Activated CD4-positive, CD25-positive, alpha-beta regulatory T cell treated with anti-CD3 and anti-CD28 coated beads, Interleukin-2, amount 50 U/mL, for 24 hours (primary cell): ENCODE measurements around the gene IVD.
A peak's percentile ranks its signal among the peaks of the same experiment; 100 is the strongest.

Experiments used
- ATAC-seq, 2 donors: fragments of 150-1000 bp; cut with Tn5 transposase; one replicate each; pipeline ENCODE4 v1.10.0; 2021; ENCODE audit warnings: mild to moderate bottlenecking in 1 of 2, moderate library complexity in 1 of 2

Gene IVD

DNA sequence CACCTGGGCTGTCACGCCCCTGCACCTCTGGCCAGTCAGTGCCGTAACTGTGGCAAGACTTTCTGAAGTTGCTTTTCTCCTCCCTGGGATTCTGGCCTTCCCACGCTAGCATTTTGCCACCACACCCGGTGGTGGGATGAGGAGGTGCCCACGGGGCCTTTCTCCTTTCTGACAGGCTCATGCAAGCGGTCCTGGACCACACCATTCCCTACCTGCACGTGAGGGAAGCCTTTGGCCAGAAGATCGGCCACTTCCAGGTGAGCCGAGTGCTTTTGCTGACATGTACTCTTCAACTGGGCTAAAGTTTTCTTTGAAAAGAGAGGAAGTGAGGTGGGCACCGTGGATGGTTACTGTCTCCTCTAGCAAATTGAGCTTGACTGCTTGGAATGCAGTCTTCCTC, 9.6 kb downstream of the IVD start:
- ATAC-seq: no peak

DNA sequence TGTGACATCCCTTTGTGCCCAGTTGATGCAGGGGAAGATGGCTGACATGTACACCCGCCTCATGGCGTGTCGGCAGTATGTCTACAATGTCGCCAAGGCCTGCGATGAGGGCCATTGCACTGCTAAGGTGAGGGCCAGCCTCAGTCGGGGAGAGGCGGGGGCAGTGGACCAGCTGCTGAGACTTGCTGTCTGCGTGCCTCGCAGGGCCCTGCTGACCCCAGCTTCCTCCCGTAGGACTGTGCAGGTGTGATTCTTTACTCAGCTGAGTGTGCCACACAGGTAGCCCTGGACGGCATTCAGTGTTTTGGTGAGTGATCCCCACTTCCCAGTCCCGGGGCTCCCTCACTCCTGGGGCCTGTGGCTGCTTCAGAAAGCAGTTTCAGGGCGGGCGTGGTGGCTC, 10.5 kb downstream of the IVD start:
- no peak for ATAC-seq

DNA sequence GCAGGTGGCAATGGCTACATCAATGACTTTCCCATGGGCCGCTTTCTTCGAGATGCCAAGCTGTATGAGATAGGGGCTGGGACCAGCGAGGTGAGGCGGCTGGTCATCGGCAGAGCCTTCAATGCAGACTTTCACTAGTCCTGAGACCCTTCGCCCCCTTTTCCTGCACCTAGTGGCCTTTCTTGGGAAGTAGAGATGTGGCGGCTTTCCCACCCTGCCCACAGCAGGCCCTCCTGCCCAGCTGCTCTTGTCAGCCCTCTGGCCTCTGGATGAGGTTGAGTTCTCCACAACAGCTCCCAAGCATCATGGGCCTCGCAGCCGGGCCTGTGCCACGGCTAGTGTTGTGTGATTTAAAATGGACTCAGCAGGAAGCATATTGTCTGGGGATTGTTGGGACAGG, 12.5 kb downstream of the IVD start:
- ATAC-seq: no peak

DNA sequence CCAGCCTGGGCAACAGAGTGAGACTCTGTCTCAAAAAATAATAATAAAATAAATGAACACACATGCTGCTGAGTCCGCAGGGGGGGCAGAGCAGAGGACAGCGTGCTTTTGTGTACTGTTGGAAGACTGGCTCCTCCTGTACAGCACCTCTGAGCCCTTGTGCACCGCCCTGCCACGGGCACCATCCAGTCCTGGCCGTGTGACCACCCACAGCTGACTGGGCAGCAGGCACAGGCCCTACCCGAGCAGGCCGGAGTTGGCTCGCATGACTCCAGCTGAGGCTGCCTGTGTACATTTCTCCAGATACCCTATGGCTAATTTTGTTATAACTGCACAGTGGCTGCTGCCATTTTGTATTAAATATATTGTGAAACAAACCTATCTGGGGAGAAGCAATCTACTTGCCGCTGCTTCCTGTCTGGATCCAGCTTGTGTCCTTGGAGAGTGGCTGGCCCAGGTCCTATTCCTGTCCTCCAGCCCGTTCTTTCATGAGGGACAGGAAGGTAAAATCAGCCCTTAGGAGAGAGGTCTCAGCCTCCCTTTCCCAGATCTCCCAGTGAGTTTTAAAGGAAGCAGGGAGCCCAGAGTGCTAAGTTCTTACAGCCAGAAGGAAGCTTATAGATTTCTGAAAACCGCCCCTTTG, 14.6 kb downstream of the IVD start:
- ATAC-seq: no peak

DNA sequence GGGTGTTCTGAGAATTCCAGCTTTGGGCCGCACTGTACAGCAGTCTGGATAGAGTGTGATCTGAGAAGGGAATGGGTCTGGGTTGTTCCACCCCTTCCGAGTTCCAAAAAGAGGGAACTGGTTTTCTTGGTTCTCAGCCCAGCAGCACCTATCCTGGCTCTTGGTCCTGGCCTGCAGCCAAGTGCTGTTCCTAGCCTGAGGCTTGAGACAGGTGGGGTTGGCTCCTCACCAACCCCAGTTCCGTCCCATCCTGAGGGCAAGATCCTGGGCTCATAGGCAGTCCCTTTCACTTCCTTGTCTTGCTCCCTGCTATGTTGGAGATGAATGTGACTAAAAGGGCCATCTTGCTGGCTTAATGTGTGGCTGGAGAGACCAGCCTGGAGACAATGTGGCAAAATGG, 15.2 kb downstream of the IVD start:
- ATAC-seq: no peak

DNA sequence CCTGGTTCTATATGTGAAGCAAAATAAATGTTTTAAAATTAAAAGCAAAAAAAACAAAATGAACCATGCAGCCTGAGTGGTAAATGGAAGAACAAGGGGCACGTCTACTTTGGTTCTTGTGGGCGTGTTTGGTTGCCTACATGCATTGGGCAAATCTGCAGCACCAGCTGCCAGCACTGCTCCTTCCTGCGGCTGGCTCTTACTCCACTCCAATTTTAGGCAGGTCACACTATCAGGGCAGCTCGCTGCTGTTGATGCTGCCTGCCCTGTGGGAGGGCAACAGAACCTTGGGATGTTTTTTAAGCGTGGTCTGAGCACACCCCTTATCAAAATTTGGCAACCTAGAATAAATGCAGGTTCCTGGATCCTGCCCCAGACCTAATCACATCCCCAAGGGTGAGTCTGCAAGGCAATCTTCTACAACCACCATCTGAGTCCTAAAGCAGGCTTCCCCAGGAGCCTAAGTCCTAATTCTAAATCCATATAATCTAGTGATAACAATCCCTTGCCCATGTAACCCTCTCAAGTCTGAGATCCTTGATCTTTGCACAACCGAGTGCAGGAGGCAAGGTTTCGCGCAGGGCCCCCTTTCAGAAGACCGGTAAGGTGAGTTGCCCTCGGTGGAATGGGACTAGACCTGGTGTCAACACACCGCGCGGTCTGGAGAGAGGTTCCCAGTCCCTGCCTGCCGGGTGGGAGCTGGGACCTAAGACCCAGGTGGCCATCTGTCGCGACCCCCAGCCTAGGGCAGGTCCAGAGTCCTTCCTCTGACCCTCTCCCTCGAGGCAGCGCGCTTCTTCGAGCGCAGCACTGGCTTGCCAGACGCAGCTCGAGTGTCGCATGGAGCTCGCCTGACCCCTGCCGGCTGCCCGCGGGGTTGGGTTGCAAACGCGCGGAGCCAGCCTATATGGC, 15.9 kb downstream of the IVD start:
- ATAC-seq: peak; percentile 93 to 97

DNA sequence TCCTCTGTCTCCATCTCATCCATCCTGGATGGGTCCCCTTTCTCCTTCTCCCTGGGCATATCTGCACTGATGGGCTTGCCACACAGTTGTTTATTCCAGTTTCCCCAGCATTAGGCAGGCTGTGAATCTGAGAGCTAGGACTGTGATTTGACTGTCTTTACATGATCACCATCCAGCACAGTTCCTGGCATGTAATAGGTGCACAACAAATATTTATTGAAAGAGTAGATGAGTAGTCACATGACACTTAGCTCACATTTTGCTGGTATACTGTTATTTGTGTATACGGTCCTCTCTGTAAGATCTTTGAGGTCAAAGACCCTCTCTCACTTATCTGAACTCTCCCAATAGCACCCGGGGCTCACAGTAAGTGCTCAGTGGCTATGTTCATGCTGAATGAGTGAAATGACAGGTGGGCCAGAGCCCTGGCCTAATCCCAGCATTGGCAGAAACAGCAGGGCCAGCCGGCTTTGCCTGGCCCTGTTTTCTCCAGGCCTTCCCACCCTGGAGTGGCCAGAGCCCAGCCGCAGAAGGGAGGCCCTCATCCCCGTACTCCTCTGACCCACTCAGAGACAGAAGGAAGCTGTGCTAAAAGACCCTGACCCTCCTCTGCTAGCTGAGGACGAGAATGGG, 19.0 kb downstream of the IVD start:
- no peak for ATAC-seq

DNA sequence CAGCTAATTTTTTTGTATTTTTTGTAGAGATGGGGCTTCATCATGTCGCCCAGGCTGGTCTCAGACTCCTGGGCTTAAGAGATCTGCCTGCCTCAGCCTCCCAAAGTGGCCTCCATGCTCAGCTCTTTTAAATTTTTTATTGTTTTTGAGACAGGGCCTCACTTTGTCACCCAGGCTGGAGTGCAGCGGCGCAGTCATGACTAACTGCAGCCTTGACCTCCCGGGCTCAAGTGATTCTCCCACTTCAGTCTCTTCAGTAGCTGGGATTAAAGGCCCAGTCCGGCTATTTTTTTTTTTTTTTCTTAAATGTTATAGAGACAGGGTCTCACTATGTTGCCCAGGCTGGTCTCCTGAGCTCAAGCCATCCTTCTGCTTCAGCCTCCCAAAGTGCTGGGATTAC, 20.1 kb downstream of the IVD start:
- ATAC-seq: no peak

DNA sequence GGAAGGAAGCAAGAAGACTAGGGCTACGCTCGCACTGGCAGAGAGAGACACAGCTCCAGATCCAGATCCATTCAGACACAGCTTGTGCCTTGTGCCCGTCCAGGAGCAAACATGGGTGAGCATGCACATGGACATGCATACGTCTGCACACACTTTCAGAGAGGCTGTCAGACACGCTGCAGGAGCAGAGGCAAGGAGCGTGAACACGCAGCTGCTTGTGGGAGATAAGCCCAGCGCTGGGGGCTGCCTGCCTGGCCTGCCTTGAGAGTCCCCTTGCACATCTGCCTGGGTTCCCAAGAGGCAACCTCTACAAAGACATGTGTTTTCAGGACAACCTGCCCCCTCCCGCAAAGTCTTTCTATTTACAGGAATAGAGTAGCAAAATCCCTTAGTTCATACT, 21.6 kb downstream of the IVD start:
- ATAC-seq: no peak

DNA sequence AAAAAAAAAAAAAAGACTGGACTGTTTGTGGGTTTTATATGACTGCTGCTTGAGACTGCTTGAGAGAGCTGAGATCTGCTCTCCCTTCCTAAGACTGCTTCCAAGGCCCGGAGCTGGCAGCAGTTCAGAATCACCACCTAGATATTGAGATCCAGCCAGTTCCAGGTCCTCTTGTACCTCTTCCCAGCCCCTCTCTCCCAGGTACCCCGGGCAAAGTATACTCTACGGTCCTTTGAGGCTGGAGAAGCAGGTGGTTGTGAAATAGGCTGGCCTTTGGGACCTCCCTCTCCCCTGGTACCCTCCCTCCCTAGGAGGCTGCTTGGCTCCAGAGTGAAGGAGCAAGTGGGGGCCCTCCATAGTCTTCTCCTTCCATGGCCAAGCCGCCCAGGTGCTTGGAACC, 22.6 kb downstream of the IVD start:
- ATAC-seq: no peak

DNA sequence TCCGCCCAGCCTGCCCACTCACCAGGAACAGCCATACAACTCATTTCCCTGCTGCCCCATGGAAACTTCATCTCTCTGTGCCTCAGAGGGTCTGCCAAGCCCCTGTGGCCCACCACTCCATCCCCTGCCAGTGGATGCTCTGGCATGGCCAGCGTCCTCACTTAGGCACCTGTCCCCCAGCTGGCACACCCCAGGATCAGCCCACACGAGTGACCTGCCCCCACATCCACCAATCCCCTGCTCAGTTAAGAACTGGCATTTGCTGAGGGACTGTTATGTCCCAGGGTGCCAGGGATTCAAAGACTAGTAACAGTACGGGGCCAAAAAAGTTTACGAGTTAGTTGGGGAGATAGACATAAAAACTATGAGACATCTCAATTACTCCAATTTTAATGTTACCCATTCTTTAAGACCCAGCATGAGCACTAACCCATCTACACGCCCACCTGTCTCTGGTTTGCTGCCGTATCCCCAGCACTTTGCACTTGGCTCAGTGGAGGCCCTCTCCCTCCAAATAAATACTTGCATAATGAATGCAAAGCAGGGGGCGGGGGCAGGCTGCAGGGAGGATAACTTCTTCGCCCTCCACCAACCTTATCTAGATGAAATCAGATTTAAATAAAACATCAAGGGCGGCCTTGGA, 23.6 kb downstream of the IVD start:
- no peak for ATAC-seq

DNA sequence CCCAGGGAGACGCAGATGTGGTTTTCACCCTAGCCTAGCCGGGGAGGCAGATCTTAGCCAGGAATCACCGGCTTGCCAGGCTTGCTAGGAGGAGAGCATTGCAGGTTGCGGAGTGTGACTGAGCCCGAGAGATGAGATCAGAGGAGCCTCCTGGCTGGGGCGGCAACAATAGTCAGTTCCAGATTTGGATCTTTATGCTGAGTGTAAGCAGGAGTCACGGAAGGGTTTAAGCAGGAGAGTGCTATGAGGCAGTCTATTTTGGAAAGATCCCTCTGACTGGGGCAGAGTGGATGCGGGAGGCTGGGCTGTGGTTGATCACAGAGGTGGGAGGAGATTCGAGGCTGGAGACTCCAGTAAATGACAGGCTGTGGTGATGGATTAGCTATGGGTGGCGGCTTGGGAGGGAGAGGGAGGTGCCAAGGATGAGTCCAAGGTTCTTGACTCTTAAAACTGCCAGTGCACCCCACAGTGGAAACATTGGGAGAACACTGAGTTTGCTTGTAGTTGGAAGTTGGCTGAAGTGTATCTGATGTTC, 24.7 kb downstream of the IVD start:
- ATAC-seq: no peak

DNA sequence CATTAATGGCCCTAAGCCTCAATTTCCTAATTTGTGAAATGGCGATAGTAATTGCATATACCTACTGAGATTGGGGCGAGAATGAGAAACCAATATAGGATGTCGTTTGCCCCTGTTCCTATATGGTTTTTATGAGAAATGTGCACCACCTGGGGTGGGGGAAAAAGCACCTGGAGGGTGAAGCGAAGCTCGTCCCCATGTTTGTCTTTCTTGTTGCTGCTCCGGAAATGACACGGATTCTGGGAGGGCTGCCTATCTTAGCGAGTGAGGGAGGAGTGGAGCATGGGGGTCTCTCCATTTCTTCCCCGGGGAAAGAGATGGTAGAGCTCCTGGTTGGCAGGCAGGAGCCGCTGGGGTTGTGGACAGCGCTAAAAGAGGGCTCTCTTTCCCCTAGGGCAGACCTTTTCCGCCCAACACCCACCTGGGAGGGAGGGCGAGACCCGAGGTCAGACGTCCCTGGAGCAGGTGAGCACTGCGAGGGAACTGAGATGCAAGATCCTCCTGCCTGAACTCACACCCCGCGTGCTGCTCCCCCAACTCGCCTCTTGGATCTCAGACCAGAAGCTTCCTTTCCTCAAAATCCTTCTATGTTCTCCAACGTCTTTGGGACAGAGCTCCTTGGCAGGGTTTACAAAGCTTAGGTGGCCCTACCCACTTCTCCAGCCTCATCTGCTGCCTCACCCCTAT, 29.6 kb downstream of the IVD start:
- no peak for ATAC-seq

DNA sequence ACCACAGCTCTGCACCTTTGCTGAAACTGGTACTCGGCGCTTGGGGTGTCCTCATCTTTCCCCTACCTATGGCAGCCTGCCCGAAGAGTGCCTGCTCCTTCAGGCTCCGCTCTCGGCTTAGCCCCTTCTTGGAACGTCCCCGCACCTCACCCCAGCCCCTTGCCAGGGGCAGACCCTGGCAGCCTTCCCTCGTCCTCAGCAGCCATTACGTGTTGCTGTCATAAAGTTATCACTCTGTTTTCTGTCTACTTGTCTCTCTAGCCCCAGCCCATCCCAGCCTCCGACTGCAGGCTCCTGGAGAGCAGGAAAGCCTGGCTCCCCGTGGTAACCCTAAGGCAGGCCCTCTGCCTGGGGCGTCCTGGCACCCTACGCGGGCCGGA, 30.1 kb downstream of the IVD start:
- ATAC-seq: no peak

DNA sequence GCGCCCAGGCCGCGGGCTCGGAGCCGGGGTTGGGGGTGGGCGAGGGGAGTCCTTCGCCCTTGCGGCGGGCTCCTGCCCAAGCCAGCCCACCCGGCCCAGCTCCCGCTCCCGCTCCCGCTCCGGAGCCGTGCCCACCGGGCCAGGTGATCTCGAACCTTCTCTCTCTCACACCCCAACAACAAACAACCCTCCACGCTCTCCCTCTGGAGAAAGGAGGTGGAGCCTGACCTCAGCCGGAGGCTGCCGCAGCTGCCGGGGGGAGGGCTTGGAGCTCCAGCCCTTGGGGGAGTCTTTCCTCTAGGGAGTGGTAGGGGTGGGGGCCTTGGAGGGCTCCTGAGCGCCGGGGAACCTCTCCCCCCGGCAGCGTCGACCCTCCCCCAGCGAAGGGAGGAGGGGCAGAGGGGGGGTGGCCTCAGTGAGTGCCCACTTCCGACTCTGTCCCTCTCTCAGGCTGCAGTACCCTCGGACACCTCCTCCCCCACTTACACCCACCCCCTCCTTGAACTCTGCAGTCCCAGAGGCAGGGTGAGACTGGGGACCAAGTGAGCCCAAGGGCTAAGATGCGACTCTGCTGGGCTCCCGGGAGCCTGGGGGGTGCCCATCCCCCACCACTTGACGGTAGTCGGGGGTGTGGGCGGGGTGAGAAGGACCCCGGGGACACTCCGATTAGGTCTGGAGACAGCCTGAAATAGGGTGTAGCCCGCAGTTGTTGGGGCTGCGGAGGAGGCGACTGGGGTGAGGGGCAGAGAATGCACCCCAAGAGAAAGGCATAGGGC, 30.7 kb downstream of the IVD start:
- no peak for ATAC-seq

DNA sequence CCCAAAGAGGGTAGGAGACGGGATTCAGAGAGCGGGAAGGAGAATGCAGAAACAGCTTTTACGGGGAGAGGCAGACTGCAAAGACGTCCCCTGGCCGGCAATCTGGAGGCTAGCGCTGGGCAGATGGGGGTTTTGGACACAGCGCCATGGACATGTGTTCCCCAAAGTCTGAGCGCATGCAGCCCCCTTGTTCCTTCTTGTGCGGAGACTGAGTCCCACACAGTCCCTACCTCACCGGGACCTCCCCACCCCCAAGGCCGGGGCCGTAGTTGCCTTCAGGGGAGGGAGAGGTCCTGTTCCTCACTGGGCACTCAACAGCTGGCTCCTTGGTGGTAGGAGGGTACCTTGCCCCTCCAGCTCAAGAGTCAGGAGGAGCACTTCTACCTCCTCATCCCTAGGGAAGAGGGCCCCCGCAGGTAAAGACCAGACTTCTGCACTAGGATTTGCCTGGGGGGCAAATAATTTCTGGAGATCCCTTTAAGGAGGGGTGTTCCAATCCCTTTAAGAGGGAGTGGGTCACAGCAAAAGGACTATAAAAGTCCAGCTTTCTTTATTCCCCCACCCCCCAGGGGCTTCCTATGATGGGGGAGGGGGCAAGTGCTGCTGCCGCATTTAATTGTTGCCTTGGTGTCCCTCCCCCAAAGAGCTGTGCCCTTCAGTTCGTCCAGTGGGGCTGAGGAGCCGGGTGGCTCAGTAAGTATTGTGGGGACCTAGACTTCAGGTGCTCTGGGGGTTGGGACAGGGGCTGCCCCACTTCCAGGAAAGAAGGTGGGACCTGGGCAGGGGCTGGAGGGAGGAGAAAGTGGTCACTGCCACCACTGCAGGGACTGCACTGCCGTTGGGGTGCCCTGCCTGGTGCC, 31.5 kb downstream of the IVD start:
- no peak for ATAC-seq

DNA sequence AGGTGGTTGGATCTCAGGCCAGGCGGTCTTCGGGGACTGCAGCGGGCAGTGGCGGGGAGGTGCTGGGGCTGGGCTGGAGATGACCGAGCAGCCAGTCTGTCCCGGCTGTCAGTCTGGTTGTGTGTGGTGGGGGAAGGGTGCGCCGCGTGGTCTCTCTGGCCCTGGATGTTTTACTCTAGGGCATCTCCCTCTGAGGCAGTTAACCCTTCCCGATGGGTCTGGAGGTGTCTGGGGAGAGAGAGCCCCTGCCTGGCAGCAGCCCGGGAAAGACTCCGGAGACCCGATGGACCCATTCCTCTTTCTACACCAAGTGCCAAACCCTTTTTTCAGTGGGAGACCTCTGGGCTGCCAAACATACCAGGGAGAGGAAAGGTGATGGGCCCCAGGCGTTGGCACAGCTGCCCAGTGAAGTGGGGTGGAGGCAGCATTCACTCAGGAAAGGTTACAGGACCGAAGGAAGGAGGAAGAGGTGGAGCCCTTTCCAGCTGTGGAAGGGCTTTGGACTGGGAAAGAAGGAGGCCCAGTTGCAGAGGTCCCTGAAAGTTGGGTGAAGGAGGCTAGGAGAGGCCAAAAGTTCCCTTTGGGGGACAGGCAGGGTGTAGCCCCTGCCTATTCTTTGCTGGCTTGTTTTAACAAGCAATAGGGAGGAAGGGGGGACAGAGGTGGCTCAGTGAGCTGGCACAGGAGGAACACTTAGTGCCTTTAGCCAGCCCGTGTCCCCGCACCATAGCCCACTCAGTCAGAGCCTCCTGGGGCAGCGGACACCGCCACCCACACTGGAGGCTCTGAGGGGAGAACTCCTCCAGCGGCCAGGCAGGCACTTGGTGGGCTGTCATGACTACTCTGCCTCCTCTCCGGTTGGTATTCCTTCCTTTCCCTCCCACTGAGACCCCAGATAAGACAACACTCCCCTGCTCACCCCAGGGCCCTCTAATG, 32.4 kb downstream of the IVD start:
- no peak for ATAC-seq

DNA sequence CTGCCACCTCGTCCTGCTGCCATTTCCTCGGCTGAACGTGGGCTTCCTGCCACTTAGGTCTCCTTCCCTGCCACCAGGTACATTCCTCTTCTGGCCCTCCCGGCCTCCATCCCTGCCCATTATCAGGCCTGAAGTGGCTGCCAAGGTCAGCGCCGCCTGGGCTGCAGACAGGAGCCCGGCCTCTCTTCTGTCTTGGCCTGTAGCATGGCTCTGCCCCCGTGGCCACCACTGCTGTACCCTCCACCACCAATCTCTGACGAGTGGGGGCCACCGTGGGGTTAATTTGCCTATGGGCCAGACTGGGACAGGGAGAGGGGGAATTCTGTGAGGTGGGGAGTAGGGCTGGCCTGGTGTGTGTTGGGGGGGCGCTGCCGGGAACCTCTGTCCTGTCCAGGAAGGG, 33.1 kb downstream of the IVD start:
- ATAC-seq: no peak

DNA sequence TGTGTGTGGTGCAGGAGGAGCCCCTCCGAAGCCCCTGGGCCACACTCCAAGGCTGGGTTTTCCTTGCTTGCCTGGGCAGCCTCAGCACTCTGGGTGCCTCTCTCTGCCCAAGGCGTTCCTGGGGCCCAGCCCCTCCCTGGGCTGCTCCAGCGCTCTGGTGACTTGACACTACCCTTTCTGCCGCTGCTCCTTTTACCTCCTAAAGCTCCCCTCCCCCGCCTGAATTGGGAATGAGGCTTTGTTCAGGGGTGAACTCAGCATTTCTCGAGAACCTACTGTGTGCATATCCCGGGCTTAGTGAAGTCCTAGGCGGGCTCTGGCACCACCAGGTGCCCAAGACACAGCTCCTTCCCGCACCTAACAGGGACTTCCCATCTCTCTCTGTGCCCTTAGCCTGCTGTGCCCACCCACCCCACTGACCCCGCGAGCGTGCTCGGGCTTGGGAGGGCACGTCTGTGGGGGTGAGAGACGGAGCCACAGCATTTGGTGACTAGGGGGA, 33.9 kb downstream of the IVD start:
- no peak for ATAC-seq
